Measurements from ENCODE around the gene C11orf52.

The C11orf52 gene

GRCh38 chr11:111938687-111939160 is 20.0 kb downstream of the C11orf52 start:
- no peak for DNase-seq (ENCODE audit: low read depth, low spot score)

DNA sequence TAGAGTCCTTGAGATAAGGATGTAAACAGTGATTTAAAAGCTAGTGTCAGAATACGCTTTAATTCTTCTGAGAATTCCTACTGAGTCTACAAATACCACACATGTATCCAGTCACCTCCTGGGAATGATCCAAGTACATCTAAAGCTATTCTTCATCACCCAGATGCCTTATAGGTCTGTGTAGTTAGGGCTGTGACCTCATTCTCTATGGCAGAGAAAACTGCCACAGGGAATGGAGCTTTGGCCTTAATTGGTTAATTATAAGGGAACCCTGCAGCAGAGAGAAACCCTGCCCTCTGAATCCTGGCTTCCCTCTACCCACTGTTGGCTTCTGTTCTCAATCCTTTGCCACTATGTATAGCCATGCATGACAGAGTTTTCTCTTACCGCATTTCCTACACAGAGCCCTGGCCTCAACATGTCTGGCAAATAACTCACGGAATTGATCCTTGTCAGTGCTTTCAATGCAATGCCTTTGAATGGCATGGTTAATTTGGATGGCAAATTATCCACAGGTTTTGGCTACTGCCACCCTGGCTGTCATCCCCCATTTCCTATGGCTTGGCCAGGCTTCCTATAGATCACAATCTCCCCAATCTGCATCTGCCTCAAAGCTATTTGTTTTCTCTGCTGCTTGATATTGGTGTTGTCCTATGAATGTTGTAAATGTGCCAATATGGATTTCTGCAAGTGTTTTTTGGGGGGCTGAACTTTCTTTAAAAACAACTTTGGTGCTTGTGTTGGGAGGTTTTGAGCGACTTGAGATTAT is 21.3 kb downstream of the C11orf52 start:
- DNase-seq (ENCODE audit: low read depth, low spot score): no peak

- DNase-seq (ENCODE audit: low read depth, low spot score): no peak
Observed at GRCh38 chr11:111941963-111942362, 23.2 kb downstream of the C11orf52 start.

GRCh38 chr11:111942829-111943228 is 24.1 kb downstream of the C11orf52 start:
- no peak for DNase-seq (ENCODE audit: low read depth, low spot score)

GRCh38 chr11:111944139-111944538 is 25.4 kb downstream of the C11orf52 start:
- DNase-seq (ENCODE audit: low read depth, low spot score): no peak

GRCh38 chr11:111944651-111945051 is 25.9 kb downstream of the C11orf52 start:
- DNase-seq (ENCODE audit: low read depth, low spot score): no peak

GRCh38 chr11:111945198-111945597 is 26.5 kb downstream of the C11orf52 start:
- DNase-seq (ENCODE audit: low read depth, low spot score): no peak

DNA sequence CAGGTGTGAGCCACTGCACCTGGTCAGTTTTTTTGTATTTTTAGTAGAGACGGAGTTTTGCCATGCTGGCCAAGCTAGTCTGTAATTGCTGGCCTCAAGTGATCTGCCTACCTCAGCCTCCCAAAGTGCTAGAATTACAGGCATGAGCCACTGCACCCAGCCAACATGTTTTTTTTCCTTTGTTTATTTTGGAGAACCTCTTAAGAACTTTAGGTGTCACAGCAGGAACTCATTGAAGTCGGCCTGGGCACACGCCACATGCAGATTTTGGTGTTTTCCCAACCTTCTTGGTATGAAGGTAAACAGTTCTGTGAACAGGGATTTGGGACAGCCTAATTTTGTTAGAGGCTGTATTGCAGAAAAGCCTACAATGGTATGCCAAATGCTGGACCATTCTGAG is 27.8 kb downstream of the C11orf52 start:
- no peak for DNase-seq (ENCODE audit: low read depth, low spot score)

GRCh38 chr11:111947143-111947542 is 28.4 kb downstream of the C11orf52 start:
- DNase-seq (ENCODE audit: low read depth, low spot score): no peak

- DNase-seq (ENCODE audit: low read depth, low spot score): no peak
Observed at GRCh38 chr11:111949519-111950426, 31.1 kb downstream of the C11orf52 start.

- DNase-seq (ENCODE audit: low read depth, low spot score): no peak
Observed at GRCh38 chr11:111951565-111951964, 32.9 kb downstream of the C11orf52 start.

DNA sequence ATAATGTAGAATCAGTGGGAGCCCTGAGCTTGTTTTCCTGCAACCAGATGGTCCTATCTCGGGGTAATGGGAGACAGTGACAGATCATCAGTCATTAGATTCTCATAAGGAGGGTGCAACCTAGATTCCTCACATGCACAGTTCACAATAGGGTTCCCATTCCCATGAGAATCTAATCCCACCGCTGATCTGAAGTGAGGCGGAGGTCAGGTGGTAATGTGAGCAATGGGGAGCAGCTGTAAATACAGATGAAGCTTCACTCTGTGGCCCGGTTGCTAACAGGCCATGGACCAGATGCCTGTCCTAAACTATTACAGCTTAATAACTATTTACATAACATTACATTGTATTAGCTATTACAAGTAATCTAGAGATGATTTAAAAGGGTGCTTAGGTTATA is 35.4 kb downstream of the C11orf52 start:
- DNase-seq (ENCODE audit: low read depth, low spot score): no peak

DNA sequence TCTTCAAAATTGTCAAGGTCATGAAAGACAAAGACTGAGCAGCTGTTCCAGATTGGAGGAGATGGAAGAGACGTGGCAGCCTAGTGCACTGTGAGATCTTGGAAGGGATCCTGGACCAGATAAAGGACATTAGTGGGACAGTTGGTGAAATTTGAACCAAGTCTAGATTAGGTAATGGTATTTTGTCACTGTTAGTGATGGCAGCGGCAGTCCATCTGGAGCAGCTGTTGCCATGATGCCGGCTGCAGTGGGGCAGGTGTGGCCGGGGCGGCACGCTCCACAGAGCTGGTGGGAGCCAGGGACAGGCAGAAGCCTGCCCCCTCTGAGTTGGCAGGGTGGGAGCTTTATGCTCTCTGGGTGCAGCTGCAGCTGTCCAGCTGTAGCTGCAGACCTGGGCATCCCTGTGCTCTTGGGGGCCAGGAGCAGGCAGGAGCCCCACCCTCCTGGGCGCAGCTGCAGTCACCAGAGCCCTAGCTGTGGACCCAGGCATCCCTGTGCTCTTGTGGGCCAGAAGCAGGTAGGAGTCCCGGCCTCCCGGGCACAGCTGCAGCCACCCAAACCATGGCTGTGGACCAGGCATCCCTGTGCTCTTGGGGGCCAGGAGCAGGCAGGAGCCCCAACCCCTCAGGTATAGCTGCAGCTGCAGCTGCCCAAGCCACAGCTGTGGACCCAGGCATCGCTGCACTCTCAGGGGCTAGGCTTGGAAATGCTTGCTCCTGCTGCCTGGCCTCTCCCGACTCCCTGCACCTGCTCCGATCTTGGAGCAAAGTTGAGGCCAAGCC is 39.1 kb downstream of the C11orf52 start:
- DNase-seq (ENCODE audit: low read depth, low spot score): no peak

DNA sequence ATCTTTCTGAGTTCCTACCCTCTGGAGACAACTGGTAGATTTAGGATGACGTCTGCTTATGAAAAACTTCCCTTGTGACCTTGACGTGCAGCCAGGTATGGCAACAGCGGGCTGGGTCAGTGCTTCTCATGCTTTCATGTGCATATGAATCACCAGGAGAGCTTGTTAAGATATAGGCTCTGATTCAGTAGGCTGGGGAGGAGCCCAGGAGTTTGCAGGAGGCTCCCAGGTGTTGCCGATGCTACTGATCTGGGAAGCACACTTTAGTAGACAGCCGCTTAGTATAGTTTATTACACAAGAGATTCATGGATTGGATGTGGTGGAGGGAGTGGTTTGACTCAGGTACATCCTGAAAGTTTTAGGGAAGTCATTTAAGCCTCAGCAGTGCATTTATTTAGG is 42.2 kb downstream of the C11orf52 start:
- DNase-seq (ENCODE audit: low read depth, low spot score): no peak

DNA sequence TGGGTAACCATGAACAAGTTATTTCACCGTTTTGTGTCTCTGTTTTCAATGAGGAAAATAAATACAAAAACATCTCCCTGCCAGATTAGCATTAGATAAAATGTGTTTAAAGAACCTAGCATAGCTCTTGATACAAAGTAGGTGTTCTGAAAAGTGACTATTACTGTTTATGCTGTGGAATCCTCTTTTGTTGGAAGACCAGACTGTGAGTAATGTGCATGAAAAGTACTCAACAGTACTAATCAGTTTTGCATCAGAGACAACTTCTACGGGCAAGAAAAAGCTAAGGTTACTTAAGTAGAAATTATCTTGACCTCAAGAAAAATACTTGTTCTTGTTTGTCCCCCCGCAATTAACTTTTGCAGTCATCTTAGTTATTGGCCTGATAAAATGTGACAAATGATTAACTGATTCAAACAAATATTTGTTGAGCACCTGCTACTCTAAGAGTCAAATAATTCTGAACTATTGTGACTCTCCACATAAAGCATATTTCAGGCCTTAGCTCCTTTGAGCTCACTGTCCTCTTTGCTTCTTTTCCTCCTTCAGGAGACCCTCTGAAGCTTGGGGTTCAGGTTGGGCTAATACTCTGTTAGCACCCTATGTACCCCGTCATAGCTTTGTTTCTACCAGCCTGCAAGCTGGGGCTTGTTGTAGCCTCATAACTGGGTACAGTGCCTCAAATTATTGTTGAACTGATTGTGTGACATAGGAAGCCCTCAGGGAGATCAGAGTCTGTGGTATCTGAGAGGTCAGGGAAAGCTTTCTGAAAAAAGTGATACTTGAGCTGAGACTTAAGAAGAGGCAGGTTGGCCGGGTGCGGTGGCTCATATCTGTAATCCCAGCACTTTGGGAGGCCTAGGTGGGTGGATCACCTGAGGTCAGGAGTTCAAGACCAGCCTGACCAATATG is 42.9 kb downstream of the C11orf52 start:
- DNase-seq (ENCODE audit: low read depth, low spot score): no peak

DNA sequence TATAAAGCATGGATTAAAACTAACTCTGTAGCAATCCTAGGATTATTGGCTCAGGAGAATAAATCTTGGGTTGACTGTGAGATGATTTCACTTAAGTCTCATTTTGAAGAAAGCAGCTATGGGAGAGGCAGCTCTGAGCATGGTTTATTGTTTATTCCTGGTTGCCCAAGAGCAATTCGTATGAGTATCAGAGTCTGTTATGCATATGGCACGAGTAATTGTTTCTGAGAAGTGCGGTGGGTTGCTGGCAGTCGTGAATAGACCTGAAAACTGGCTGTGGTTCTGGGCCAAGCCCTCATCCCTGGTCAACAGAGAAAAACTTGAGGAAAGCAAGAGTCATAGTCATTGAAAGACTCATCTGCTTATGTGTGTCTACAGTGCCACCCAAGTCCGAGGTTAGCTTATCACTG is 45.2 kb downstream of the C11orf52 start:
- no peak for DNase-seq (ENCODE audit: low read depth, low spot score)

DNA sequence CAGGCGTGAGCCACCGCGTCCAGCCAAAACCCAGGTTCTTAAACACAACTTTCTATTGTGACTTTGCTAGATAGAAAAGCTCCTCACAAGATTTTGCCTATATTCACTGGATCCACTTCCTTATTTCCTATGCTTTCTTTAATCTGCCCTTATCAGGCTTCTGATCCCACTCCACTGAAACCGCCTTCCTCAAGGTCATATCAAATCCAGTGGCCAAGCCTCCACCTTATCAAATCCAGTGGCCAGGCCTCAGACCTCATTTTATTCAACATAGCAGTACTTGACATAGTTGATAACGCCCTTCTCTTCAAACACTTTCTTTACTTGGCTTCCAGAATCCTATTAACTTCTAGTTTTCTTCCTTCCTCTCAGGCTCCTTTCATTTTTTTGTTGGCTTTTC is 48.0 kb downstream of the C11orf52 start:
- no peak for DNase-seq (ENCODE audit: low read depth, low spot score)

- DNase-seq (ENCODE audit: low read depth, low spot score): no peak
Observed at GRCh38 chr11:111967649-111968048, 48.9 kb downstream of the C11orf52 start.

- no peak for DNase-seq (ENCODE audit: low read depth, low spot score)
Observed at GRCh38 chr11:111969344-111969743, 50.6 kb downstream of the C11orf52 start.

- no peak for DNase-seq (ENCODE audit: low read depth, low spot score)
Observed at GRCh38 chr11:111974446-111974845, 55.7 kb downstream of the C11orf52 start.

Data from iPS DF 19.7 (cell line).